Measurements from ENCODE around the gene XPOT. TPM values are rescaled to one million over a fixed set of nuclear protein-coding genes. Genes with fewer than 3 reads are reported as not detected.

The XPOT gene
- total RNA-seq, 1 donor from 2014 or later, result 109 TPM

DNA sequence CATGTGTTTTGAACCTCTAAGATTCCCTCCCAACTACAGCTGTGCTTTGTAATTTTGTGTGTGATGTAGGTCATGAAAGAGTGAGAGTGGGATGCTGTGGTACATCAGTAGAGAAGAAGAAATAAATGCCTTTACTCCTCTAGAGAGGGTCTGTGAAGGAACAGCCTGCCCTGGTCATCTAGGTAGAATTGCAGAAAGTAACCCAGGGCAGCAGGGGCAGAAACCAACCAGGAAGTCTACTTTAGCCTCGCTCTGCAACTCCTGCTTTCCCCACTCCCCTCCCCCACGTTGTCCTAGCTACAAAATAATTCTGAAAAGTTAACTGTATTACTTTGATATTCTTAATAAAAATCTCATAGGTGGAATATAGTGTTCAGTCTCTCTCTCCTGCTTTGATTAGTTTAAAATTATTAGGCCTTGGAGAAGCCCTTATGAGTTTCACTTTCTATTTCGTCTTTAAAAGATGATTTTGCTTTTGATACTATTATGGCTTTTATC is 55.3 kb downstream of the XPOT start:
- Histone ChIP-seq H3K27ac (no peak overlapping the region), H4K20me1 (ENCODE audit: low read depth) (peaks cover 11% of the 10 kb centered on the region), H3K4me2 (no peak overlapping the region), H3K9me3 (ENCODE audit: low read depth) (no peaks in the 10 kb centered on the region), H3F3A (ENCODE audit: low read depth) (no peaks in the 10 kb centered on the region), H3K4me1 (no peaks in the 10 kb centered on the region), H3K27me3 (no peaks in the 10 kb centered on the region), H3K36me3 (peaks cover under 1% of the 10 kb centered on the region), H3K79me2 (ENCODE audit: low read depth) (peaks cover 71% of the 10 kb centered on the region), H2AFZ (replicated peaks) (no peak overlapping the region), H3K4me3 (no peak overlapping the region), H3K9ac (no peak overlapping the region)
- DNase-seq (ENCODE audit: low spot score), result no peak
- Mint-ChIP-seq H3K27ac (peak overlapping the region; percentile 8), H3K4me1 (no peaks in the 10 kb centered on the region), H3K9me3 (no peaks in the 10 kb centered on the region), H3K36me3 (peaks cover 14% of the 10 kb centered on the region), H3K27me3 (ENCODE audit: insufficient read depth, low read depth) (no peaks in the 10 kb centered on the region), H3K4me3 (no peak overlapping the region)
- TF ChIP-seq, protein P1, sequence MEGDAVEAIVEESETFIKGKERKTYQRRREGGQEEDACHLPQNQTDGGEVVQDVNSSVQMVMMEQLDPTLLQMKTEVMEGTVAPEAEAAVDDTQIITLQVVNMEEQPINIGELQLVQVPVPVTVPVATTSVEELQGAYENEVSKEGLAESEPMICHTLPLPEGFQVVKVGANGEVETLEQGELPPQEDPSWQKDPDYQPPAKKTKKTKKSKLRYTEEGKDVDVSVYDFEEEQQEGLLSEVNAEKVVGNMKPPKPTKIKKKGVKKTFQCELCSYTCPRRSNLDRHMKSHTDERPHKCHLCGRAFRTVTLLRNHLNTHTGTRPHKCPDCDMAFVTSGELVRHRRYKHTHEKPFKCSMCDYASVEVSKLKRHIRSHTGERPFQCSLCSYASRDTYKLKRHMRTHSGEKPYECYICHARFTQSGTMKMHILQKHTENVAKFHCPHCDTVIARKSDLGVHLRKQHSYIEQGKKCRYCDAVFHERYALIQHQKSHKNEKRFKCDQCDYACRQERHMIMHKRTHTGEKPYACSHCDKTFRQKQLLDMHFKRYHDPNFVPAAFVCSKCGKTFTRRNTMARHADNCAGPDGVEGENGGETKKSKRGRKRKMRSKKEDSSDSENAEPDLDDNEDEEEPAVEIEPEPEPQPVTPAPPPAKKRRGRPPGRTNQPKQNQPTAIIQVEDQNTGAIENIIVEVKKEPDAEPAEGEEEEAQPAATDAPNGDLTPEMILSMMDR (IDR thresholded peaks at IDR 0.05), result no peak
- TF ChIP-seq EZH2phosphoT487 (IDR thresholded peaks at IDR 0.05) (no peak), EZH2 (IDR thresholded peaks at IDR 0.05) (no peak)

DNA sequence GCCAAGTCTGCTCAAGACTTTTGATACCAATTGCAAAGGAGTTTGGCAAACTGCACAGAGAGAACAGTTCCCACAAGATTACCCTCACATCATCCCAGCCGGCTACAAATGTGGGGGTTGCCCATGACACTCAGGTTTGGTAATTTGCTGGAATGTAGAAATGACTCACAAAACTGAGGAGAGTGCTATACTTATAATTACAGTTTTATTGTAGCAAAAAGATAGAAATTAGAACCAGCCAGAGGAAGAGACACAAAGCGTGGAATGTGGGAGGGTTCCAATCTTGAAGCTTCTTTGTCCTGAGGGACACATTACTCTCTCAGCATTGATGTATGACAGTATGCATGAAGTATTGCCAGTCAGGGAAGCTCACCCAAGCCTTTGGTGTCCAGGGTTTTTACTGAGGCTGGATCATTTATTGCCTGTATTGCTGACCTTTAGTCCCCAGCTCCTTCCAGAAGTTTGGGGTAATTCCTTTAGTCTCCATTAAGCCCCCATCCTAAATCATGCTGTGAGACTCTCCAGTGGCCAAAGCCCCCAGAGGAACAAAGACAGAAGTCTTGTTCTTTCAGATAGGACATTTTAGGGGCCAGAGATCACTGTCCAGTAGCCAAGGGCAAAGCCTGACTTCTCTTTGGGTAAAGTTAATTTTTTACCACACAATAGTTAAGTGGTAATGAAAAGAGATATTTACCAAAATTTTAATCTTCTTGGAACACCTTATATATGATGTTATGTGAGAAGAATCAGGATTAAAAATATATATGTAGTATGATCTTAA is 57.6 kb downstream of the XPOT start:
- no peaks in the 10 kb centered on the region for H3K27me3 ChIP-seq
- H3K36me3 ChIP-seq, result peaks cover 17% of the 10 kb centered on the region
- H3K4me3 Mint-ChIP-seq, result no peak overlapping the region
- H3K9me3 ChIP-seq (ENCODE audit: low read depth), result no peaks in the 10 kb centered on the region
- H3K9me3 Mint-ChIP-seq, result no peaks in the 10 kb centered on the region
- no peaks in the 10 kb centered on the region for H3F3A ChIP-seq (ENCODE audit: low read depth)
- DNase-seq (ENCODE audit: low spot score), result no peak
- no peak overlapping the region for H3K27ac ChIP-seq
- H3K4me1 ChIP-seq, result no peaks in the 10 kb centered on the region
- TF ChIP-seq EZH2 (IDR thresholded peaks at IDR 0.05) (no peak), EZH2phosphoT487 (IDR thresholded peaks at IDR 0.05) (no peak)
- H2AFZ ChIP-seq (replicated peaks), result no peak overlapping the region
- no peak overlapping the region for H3K4me2 ChIP-seq
- no peaks in the 10 kb centered on the region for H3K4me1 Mint-ChIP-seq
- peaks cover 13% of the 10 kb centered on the region for H3K36me3 Mint-ChIP-seq
- no peaks in the 10 kb centered on the region for H3K27me3 Mint-ChIP-seq (ENCODE audit: insufficient read depth, low read depth)
- H3K9ac ChIP-seq, result no peak overlapping the region
- H3K79me2 ChIP-seq (ENCODE audit: low read depth), result peaks cover 47% of the 10 kb centered on the region
- H3K27ac Mint-ChIP-seq, result no peak overlapping the region
- H4K20me1 ChIP-seq (ENCODE audit: low read depth), result peaks cover 11% of the 10 kb centered on the region
- no peak overlapping the region for H3K4me3 ChIP-seq

DNA sequence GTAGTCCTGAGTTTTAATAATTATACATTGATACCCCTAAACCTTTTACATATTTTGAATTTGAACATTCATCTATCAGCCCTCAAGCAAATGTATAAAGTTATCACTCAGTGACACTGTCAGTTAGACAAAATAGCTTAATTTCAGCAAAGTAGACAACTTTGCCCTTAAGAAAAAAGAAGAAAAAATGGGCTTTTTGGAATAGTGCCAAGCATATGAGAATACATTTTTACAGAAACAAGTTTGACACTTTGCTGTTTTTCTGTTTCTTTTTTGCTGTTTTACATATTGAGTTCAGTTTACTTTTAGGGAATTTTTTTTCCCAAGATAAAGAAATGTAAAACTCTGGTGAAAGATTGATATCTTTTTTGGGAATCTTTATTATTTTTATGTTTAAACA is 62.0 kb downstream of the XPOT start:
- Histone ChIP-seq H3K4me3 (no peak overlapping the region), H4K20me1 (ENCODE audit: low read depth) (no peaks in the 10 kb centered on the region), H3K79me2 (ENCODE audit: low read depth) (peaks cover 6% of the 10 kb centered on the region), H3K27ac (no peak overlapping the region), H3F3A (ENCODE audit: low read depth) (no peaks in the 10 kb centered on the region), H3K27me3 (no peaks in the 10 kb centered on the region), H3K4me2 (no peak overlapping the region), H3K36me3 (peaks cover 30% of the 10 kb centered on the region), H3K4me1 (no peaks in the 10 kb centered on the region), H3K9me3 (ENCODE audit: low read depth) (no peaks in the 10 kb centered on the region), H3K9ac (no peak overlapping the region), H2AFZ (replicated peaks) (no peak overlapping the region)
- no peaks in the 10 kb centered on the region for H3K4me1 Mint-ChIP-seq
- peaks cover 2% of the 10 kb centered on the region for H3K27me3 Mint-ChIP-seq (ENCODE audit: insufficient read depth, low read depth)
- H3K9me3 Mint-ChIP-seq, result no peaks in the 10 kb centered on the region
- H3K27ac Mint-ChIP-seq, result no peak overlapping the region
- peaks cover 18% of the 10 kb centered on the region for H3K36me3 Mint-ChIP-seq
- DNase-seq (ENCODE audit: low spot score), result no peak
- no peak for TF ChIP-seq EZH2 (IDR thresholded peaks at IDR 0.05)
- TF ChIP-seq EZH2phosphoT487 (IDR thresholded peaks at IDR 0.05), result no peak
- TF ChIP-seq, protein P1 (IDR thresholded peaks at IDR 0.05), result no peak
- H3K4me3 Mint-ChIP-seq, result no peak overlapping the region

GRCh38 chr12:64468966-64469365 is 64.8 kb downstream of the XPOT start:
- Mint-ChIP-seq H3K36me3 (peaks cover 33% of the 10 kb centered on the region), H3K4me3 (no peak overlapping the region), H3K27me3 (ENCODE audit: insufficient read depth, low read depth) (peaks cover 4% of the 10 kb centered on the region), H3K4me1 (no peaks in the 10 kb centered on the region), H3K27ac (no peak overlapping the region), H3K9me3 (no peaks in the 10 kb centered on the region)
- Histone ChIP-seq H3F3A (ENCODE audit: low read depth) (no peaks in the 10 kb centered on the region), H3K9ac (no peak overlapping the region), H4K20me1 (ENCODE audit: low read depth) (no peaks in the 10 kb centered on the region), H3K36me3 (peaks cover 30% of the 10 kb centered on the region), H3K27ac (no peak overlapping the region), H3K4me2 (no peak overlapping the region), H3K79me2 (ENCODE audit: low read depth) (no peaks in the 10 kb centered on the region), H3K9me3 (ENCODE audit: low read depth) (no peaks in the 10 kb centered on the region), H2AFZ (replicated peaks) (no peak overlapping the region), H3K4me3 (no peak overlapping the region), H3K4me1 (no peaks in the 10 kb centered on the region), H3K27me3 (no peaks in the 10 kb centered on the region)
- DNase-seq (ENCODE audit: low spot score), result no peak
- TF ChIP-seq EZH2phosphoT487 (IDR thresholded peaks at IDR 0.05) (no peak), EZH2 (IDR thresholded peaks at IDR 0.05) (no peak)
- TF ChIP-seq, protein P1 (IDR thresholded peaks at IDR 0.05), result no peak

Data from neural progenitor cell (in vitro differentiated cells).